ENCODE results near the gene GPC2. TPM values are rescaled to one million over a fixed set of nuclear protein-coding genes. Genes with fewer than 3 reads are reported as not detected.

The GPC2 gene
- total RNA-seq, 5 donors from 2014 or later (not counting 1 experiment from before 2014, with no cell fraction given): 12.4 to 37.0 (median 26.3) TPM

GRCh38 chr7:100157069-100157333 is 20.2 kb downstream of the GPC2 start:
- H3K27ac Mint-ChIP-seq: peak overlapping the region; percentile 89 to 91
- WGBS (ENCODE audit: insufficient coverage): no CpG with 5 or more reads among the region's 5 CpGs
- no peaks in the 10 kb centered on the region for H3K27me3 ChIP-seq (replicated peaks in 1 of 2; ENCODE audit: control insufficient read depth in 2 of 2, extremely low read depth in 1 of 2, insufficient read depth in 2 of 2, low read length in 1 of 2)
- H3K36me3 Mint-ChIP-seq: peaks cover 23% of the 10 kb centered on the region
- DNase-seq: no peak
- ChIA-PET POLR2A (interaction anchor here in 1 of 2 donors (1.0 to 1.1 kb wide), 2 partner anchors 9 to 20 kb away, joined by 3 to 5 read pairs; partner anchors contain the start of gene GPC2), CTCF (interaction anchor here in 1 of 2 donors (0.6 kb wide), 1 partner anchor 65 kb away, joined by 3 read pairs; no protein-coding TSS in a partner anchor)
- H3K9me3 ChIP-seq: no peaks in the 10 kb centered on the region
- H3K27me3 Mint-ChIP-seq: no peaks in the 10 kb centered on the region
- H3K4me1 Mint-ChIP-seq: peaks cover 54 to 66% (median 64%) of the 10 kb centered on the region in 3 donors
- H3K9me3 Mint-ChIP-seq: no peaks in the 10 kb centered on the region
- H3K36me3 ChIP-seq (ENCODE audit: control insufficient read depth in 2 of 2, extremely low read depth in 1 of 2, insufficient read depth in 1 of 2, low read length in 1 of 2): peaks cover 19 to 48% of the 10 kb centered on the region in 2 donors
- peak overlapping the region; percentile 69 for H3K27ac ChIP-seq (ENCODE audit: low read length)
- ATAC-seq (replicated peaks in 1 of 4): no peak
- peak overlapping the region; percentile 75 to 85 (median 81) for H3K4me3 Mint-ChIP-seq
- H3K4me1 ChIP-seq (ENCODE audit: control insufficient read depth in 1 of 2, extremely low read depth in 1 of 2, insufficient read depth in 2 of 2, low read length in 2 of 2): peaks cover 19 to 62% of the 10 kb centered on the region in 2 experiments
- peak overlapping the region in 1 of 2 donors; percentile 79 for H3K4me3 ChIP-seq (ENCODE audit: control insufficient read depth in 1 of 2, extremely low read depth in 1 of 2, low read length in 1 of 2)

- H3K9me3 ChIP-seq: no peaks in the 10 kb centered on the region
- ChIA-PET POLR2A (interaction anchor here in 1 of 2 donors (0.5 to 1.1 kb wide), 2 partner anchors 10 to 273 kb away, joined by 3 to 5 read pairs; no protein-coding TSS in a partner anchor), CTCF (no interaction called here)
- no peaks in the 10 kb centered on the region for H3K9me3 Mint-ChIP-seq
- no peaks in the 10 kb centered on the region for H3K27me3 ChIP-seq (replicated peaks in 1 of 2; ENCODE audit: control insufficient read depth in 2 of 2, extremely low read depth in 1 of 2, insufficient read depth in 2 of 2, low read length in 1 of 2)
- H3K4me1 Mint-ChIP-seq: peaks cover 57 to 67% (median 64%) of the 10 kb centered on the region in 3 donors
- H3K36me3 ChIP-seq (ENCODE audit: control insufficient read depth in 2 of 2, extremely low read depth in 1 of 2, insufficient read depth in 1 of 2, low read length in 1 of 2): peaks cover 19 to 53% of the 10 kb centered on the region in 2 donors
- peaks cover 18 to 66% of the 10 kb centered on the region in 2 experiments for H3K4me1 ChIP-seq (ENCODE audit: control insufficient read depth in 1 of 2, extremely low read depth in 1 of 2, insufficient read depth in 2 of 2, low read length in 2 of 2)
- no peaks in the 10 kb centered on the region for H3K27me3 Mint-ChIP-seq
- H3K27ac ChIP-seq (ENCODE audit: low read length): no peak overlapping the region
- peak in 1 of 4 experiments; percentile 47 for ATAC-seq (replicated peaks in 1 of 4)
- peak in 7 of 35 experiments; percentile 21 to 62 (median 35) for DNase-seq
- peak overlapping the region in 1 of 2 donors; percentile 79 for H3K4me3 ChIP-seq (ENCODE audit: control insufficient read depth in 1 of 2, extremely low read depth in 1 of 2, low read length in 1 of 2)
- peaks cover 23% of the 10 kb centered on the region for H3K36me3 Mint-ChIP-seq
- peak overlapping the region; percentile 89 to 91 for H3K27ac Mint-ChIP-seq
- H3K4me3 Mint-ChIP-seq: peak overlapping the region; percentile 75 to 85 (median 81)
- WGBS (ENCODE audit: insufficient coverage): 69% methylated on average over 7 of the region's 16 CpGs
Measured at GRCh38 chr7:100156331-100157068, 20.7 kb downstream of the GPC2 start.

DNA sequence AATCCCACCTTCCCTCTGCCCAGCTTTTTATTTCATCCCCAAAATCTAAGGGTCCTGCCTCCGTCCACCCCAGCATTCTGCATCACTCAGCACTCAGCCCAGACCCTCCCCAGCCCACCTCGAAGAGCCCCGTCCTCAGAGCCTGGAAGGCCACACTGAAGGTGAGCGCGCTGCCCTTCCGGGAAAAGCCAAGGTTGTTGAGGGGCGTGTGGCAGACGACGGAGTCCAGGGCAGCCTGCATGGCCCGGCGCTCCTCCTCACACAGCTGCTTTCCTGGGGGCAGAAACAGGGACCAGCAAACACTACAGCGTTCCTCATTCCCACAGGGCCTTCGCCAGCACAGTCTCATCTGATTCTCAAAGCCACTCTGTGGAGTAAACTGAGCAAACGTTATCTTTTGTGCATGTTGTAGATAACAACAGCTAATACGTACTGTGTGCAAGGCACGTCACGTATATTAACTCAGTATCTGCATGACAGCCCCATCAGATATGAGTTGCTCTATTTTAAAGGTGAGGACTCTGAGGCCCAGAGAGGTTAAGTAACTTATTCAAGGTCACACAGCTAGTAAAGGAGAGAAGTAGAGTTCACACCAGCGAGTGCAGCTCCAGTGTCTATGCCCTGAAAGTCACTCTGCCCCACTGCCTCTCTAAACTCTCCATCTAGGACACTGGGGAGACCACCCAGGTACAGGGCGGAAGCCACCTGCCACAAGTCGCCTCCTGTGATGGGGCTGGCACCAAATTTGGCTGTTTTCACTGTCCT is 21.4 kb downstream of the GPC2 start:
- Mint-ChIP-seq H3K4me3 (peak overlapping the region in 1 of 3 donors; percentile 21), H3K27ac (peak overlapping the region; percentile 34 to 89), H3K27me3 (no peaks in the 10 kb centered on the region), H3K9me3 (no peaks in the 10 kb centered on the region), H3K36me3 (peaks cover 23% of the 10 kb centered on the region), H3K4me1 (peaks cover 58 to 68% (median 66%) of the 10 kb centered on the region in 3 donors)
- CTCF ChIA-PET: no interaction called here
- Histone ChIP-seq H3K27ac (ENCODE audit: low read length) (no peak overlapping the region), H3K36me3 (ENCODE audit: control insufficient read depth in 2 of 2, extremely low read depth in 1 of 2, insufficient read depth in 1 of 2, low read length in 1 of 2) (peaks cover 19 to 53% of the 10 kb centered on the region in 2 donors), H3K27me3 (replicated peaks in 1 of 2; ENCODE audit: control insufficient read depth in 2 of 2, extremely low read depth in 1 of 2, insufficient read depth in 2 of 2, low read length in 1 of 2) (no peaks in the 10 kb centered on the region), H3K9me3 (no peaks in the 10 kb centered on the region), H3K4me1 (ENCODE audit: control insufficient read depth in 1 of 2, extremely low read depth in 1 of 2, insufficient read depth in 2 of 2, low read length in 2 of 2) (peaks cover 18 to 70% of the 10 kb centered on the region in 2 experiments), H3K4me3 (ENCODE audit: control insufficient read depth in 1 of 2, extremely low read depth in 1 of 2, low read length in 1 of 2) (no peak overlapping the region)
- ATAC-seq (replicated peaks in 1 of 4) (no peak), DNase-seq (peak in 1 of 35 experiments; percentile 2)
- WGBS (ENCODE audit: insufficient coverage): 91% methylated on average over 19 of the region's 20 CpGs
- POLR2A ChIA-PET: no interaction called here

DNA sequence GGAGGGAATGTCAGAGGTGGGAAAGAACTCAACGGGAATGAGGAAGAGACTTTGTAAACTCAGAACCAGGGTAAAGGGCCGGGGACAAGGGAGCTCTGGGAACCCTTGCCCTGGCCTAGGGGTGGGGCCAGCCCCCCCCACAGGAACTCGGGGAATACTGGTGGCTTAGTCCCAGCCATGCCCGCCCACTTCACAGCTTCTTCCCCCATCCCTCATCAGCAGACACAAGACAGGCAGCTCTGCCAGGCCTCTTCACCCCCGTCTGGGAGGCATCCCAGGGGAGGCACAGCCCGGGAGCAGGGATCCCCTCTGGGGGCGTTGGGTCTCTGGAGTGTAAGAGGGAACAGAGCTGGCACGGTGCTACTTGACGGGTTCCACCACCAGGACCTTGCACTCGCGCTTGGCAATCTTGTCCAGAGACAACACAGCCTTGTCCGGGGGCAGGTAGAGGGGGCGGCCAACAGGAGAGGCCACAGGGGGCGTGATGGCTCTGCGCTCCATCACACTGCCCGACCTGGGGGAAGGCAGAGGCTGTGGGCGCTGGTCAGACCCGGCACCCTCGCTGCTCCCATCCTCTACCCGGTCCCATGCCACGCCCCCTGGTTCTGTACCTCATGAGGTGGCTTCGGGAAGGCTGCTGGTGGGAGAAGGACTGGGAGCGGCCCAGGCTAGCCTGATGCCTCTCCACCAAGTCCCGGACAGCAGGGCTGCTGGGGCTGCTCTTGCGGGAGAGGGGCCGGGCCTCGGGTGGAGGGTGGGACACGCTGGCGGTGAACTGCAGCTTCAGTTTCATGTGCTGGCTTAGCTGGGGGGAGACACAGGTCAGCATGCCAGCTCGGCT is 22.3 kb downstream of the GPC2 start:
- ChIA-PET CTCF (interaction anchor here in 1 of 2 donors (0.6 kb wide), 1 partner anchor 175 kb away, joined by 5 read pairs; no protein-coding TSS in a partner anchor), POLR2A (no interaction called here)
- ATAC-seq (replicated peaks in 1 of 4) (no peak), DNase-seq (no peak)
- peaks cover 19 to 53% of the 10 kb centered on the region in 2 donors for H3K36me3 ChIP-seq (ENCODE audit: control insufficient read depth in 2 of 2, extremely low read depth in 1 of 2, insufficient read depth in 1 of 2, low read length in 1 of 2)
- H3K36me3 Mint-ChIP-seq: peaks cover 28% of the 10 kb centered on the region
- H3K4me3 Mint-ChIP-seq: no peak overlapping the region
- no peak overlapping the region for H3K4me3 ChIP-seq (ENCODE audit: control insufficient read depth in 1 of 2, extremely low read depth in 1 of 2, low read length in 1 of 2)
- H3K9me3 Mint-ChIP-seq: no peaks in the 10 kb centered on the region
- no peak overlapping the region for H3K27ac ChIP-seq (ENCODE audit: low read length)
- peaks cover 66 to 69% (median 68%) of the 10 kb centered on the region in 3 donors for H3K4me1 Mint-ChIP-seq
- no peaks in the 10 kb centered on the region for H3K27me3 ChIP-seq (replicated peaks in 1 of 2; ENCODE audit: control insufficient read depth in 2 of 2, extremely low read depth in 1 of 2, insufficient read depth in 2 of 2, low read length in 1 of 2)
- WGBS (ENCODE audit: insufficient coverage): 92% methylated on average over 22 of the region's 30 CpGs
- H3K9me3 ChIP-seq: no peaks in the 10 kb centered on the region
- H3K27me3 Mint-ChIP-seq: no peaks in the 10 kb centered on the region
- no peak overlapping the region for H3K27ac Mint-ChIP-seq
- peaks cover 24 to 71% of the 10 kb centered on the region in 2 experiments for H3K4me1 ChIP-seq (ENCODE audit: control insufficient read depth in 1 of 2, extremely low read depth in 1 of 2, insufficient read depth in 2 of 2, low read length in 2 of 2)

DNA sequence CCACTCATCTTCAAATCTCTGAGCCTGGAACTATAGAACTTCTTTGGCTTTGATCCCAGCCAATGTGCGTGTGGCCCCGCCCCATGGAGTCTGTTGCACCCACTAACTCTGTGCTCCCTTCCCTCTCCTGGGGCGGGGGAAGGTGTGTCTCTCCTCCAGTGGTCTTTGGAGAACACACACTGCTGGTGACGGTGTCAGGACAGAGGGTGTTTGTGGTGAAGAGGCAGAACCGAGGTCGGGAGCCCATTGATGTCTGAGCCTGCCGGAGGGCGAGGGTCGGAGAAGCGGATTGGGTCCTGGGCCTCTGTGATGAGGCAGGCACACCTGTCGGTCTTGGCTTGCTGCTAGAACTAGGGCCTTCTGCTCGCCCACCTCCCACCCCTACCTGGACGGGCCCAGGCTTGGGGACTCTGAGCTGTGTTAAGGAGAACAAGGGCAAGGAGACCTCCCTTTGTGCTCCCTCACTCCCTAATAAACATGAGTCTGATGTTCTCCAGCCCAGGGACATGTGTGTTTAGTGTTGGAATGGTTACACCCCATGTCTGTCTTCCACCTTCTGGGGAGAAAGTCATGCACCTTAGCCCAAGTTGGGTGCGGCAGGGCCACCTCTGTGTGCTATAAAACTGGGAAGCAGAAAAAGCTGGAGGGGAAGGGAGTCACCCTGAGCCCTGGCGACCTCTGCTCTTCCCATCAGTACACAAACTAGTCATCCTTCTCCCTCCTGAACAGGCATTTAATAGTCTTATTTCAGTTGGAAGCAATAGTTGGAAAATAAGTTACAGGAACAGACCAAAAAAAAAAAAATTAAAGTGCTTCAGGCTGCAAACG is 23.3 kb downstream of the GPC2 start:
- H3K27me3 ChIP-seq (replicated peaks in 1 of 2; ENCODE audit: control insufficient read depth in 2 of 2, extremely low read depth in 1 of 2, insufficient read depth in 2 of 2, low read length in 1 of 2): no peaks in the 10 kb centered on the region
- peaks cover 19 to 53% of the 10 kb centered on the region in 2 donors for H3K36me3 ChIP-seq (ENCODE audit: control insufficient read depth in 2 of 2, extremely low read depth in 1 of 2, insufficient read depth in 1 of 2, low read length in 1 of 2)
- H3K27ac Mint-ChIP-seq: peak overlapping the region; percentile 56 to 60
- WGBS (ENCODE audit: insufficient coverage): no CpG with 5 or more reads among the region's 16 CpGs
- H3K4me1 ChIP-seq (ENCODE audit: control insufficient read depth in 1 of 2, extremely low read depth in 1 of 2, insufficient read depth in 2 of 2, low read length in 2 of 2): peaks cover 20 to 71% of the 10 kb centered on the region in 2 experiments
- ChIA-PET POLR2A (no interaction called here), CTCF (no interaction called here)
- H3K27me3 Mint-ChIP-seq: no peaks in the 10 kb centered on the region
- H3K4me1 Mint-ChIP-seq: peaks cover 65 to 67% (median 67%) of the 10 kb centered on the region in 3 donors
- no peak for DNase-seq
- no peaks in the 10 kb centered on the region for H3K9me3 Mint-ChIP-seq
- H3K4me3 Mint-ChIP-seq: no peak overlapping the region
- H3K27ac ChIP-seq (ENCODE audit: low read length): no peak overlapping the region
- no peaks in the 10 kb centered on the region for H3K9me3 ChIP-seq
- H3K36me3 Mint-ChIP-seq: peaks cover 28% of the 10 kb centered on the region
- H3K4me3 ChIP-seq (ENCODE audit: control insufficient read depth in 1 of 2, extremely low read depth in 1 of 2, low read length in 1 of 2): no peak overlapping the region
- ATAC-seq (replicated peaks in 1 of 4): no peak

Measured in T-cell (primary cell).